Stimulated activated CD8-positive, alpha-beta memory T cell treated with anti-CD3 and anti-CD28 coated beads, Interleukin-12 subunit alpha, Interleukin-12 subunit beta, amount 100 ng/mL, for 1 hour (primary cell): Measurements from ENCODE around the gene EIF2S2.

Experiments
- DNase-seq: peaks from one replicate; pipeline ENCODE4 v3.0.0-alpha.2; 2020; ENCODE audit warnings: low read depth

The EIF2S2 gene

GRCh38 chr20:34120213-34120612 lies 8.2 kb upstream of the EIF2S2 start:
- DNase-seq, result no peak

DNA sequence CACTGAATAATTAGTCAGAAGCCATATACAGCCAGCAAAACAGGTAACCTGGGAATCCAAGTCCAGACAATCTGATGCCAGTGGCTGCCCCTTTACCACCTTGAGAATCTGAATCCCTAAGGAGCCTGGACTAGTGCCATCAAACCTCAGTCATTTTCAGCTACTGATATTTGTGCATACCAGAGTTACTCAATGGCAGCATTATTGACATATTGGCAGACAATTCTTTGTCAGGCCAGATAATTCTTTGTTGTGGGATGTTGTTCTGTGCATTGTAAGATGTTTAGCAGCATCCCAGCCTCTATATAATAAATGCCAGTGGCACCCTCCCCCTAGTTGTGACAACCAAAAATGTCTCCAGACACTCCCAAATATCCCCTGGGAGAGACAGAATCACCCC lies 3.2 kb upstream of the EIF2S2 start:
- DNase-seq, result no peak

DNA sequence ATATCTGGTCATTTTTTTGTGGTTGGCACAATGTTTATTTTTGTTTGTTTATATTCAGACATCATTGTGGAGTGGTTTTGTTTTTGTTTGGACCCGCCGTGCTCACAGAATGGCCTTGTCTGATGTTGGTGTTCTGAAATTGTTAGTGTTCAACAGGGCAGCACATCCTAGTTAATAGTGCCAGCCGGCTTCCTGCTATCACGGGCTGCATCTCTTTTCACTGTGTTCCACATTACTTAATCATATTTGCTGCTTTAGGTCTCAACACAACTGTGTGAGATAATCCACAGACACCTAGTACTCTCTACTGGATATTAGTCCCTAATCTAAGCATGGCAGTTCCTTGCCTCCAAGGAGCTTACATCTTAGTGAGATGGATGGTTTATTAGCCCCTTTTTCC lies 2.8 kb upstream of the EIF2S2 start:
- no peak for DNase-seq

DNA sequence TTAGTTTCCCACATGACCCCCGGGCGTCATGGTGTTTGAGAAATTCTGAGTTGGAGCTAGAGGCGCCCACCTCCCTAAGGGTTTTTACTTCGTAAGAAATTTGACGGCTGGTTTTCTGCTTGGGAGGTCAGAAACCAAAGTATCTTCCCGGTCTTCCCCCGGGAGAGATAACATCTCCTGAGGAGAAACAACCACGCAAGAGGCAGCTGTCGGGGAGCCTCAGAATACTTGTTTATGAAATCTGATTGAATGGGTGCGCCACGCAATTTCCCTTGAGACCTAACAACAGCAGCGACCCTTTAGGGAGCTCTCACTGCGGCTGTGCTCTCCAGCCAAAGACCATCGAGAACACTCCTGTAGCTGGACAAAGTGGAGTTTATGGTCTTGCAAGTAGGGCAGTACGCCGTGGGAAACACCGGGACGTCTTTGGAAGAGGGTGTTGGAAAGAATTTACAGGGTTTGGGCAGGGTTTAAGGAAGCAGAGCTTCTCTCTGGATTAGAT lies 608 bp upstream of the EIF2S2 start:
- DNase-seq, result no peak

DNA sequence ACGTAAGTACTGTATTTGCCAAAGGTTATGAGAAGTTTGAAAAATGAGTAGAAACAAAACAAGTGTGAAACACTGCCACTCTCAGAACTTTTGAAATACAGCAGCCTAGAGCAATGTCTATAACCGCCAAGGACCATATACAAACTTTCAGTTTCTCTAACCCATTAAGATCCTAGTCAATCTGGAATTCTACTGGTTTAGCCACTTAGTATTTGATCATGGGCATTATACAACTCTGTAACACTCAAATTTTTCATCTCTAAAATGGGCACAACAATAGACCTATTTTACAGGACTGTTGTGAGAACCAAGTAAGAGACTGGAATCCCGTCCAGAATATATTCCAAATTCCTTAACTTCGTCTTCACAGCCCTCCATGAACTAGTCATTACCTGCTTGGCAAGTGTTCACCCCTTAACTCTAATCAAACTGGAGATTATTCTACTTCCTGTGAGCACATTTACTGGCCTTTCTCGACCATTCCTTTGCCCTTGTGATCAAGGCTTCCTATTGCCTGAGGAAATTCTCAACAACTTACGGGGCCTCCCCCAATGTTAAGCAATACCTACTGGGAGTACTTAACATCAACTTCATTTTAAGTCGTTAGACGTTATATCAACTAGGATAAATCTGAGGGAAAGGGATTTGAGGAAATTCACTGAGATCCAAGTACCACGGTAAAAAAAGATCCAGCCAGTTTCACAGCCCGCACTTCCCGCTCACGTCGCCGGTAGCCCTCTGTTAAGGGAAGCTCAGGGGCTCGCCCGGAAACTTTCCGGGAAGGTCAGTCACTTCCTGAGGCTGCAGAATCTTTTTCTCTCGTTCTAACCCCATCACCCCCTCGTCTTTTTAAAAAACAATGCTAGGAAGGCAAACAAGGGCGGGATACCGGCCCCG lies 1.1 kb downstream of the EIF2S2 start:
- peak; percentile 2 for DNase-seq

DNA sequence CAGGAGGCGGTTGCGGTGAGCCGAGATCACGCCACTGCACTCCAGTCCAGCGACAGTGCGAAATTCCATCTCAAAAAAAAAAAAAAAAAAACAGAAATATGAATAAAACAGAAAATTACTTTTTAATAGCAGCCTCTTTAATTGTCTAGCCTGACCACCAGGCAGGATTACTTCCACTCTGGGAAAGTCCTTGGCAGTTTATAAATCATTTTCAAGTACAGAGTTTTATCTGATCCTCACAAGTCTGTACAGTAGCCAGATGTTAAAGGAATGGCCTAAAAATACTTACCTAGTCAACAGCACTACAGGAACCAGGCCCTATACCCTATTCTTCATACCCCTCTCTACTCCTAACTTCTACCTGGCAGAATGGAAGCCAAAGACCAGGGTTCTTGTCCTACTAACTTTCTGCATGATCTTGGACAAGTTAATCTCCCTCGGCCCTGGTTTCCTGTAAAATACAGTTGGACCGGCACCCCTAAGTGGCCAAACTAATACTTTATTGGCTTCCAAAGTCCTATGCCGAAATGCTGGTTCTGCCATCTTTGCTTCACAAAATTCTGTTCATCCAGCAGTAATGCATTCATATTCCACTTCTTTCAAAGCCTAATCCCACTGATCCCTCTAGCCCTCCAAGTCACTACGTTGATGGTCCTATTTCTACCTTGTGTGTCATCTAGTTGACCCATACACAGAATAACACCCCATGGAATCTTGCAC lies 1.9 kb downstream of the EIF2S2 start:
- no peak for DNase-seq

GRCh38 chr20:34109442-34109841 lies 2.6 kb downstream of the EIF2S2 start:
- no peak for DNase-seq

DNA sequence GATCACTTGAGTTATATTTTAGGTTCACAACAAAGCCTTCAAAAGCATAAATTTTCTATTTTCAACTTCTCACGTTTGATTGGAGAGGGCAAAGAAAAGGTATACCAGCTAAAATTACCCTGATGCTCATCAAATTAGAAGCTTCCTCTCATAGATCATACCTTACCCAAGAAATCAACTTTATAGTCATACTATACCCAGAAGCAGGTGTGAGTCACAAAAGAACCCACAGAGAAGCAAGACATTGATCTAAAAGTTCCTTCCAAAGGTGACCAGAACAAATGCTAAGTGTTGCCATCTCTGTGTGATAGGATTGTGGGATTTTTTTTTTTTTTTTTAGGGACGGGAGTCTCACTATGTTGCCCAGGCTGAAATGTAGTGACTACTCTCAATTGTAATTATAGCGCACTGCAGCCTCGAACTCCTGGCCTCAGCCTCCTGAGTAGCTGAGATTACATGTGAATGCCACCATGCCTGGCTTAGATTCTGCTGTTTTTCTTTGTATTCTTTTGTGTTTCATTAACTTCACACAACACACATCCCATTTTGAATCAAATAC lies 3.3 kb downstream of the EIF2S2 start:
- DNase-seq, result no peak

- DNase-seq, result no peak
Observed at GRCh38 chr20:34105978-34106675, 5.9 kb downstream of the EIF2S2 start.

- DNase-seq, result no peak
Observed at GRCh38 chr20:34104059-34104458, 8.0 kb downstream of the EIF2S2 start.

GRCh38 chr20:34102342-34102741 lies 9.7 kb downstream of the EIF2S2 start:
- no peak for DNase-seq

DNA sequence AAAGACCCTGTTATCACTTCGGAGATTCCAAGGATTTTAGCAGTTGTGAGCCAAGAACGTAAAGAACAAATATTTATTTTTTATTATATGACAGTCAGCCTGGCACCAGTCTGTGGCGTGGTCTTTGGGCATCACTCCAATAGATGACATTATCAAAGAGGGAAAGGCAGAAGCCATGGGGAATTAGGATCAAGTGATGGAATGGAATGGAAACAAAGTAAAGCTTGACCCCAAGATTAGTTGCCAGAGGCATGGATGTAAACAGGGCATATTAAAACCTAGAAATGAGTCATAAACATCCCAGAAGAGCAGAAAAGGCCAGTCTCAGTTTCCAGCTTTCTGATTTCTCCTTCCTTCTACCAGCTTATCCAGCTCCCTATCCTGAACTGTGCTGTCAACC lies 11.5 kb downstream of the EIF2S2 start:
- DNase-seq, result no peak

GRCh38 chr20:34099675-34100074 lies 12.4 kb downstream of the EIF2S2 start:
- no peak for DNase-seq

- DNase-seq, result no peak
Observed at GRCh38 chr20:34098570-34098969, 13.5 kb downstream of the EIF2S2 start.

GRCh38 chr20:34096699-34097444 lies 15.2 kb downstream of the EIF2S2 start:
- no peak for DNase-seq

GRCh38 chr20:34095825-34096224 lies 16.2 kb downstream of the EIF2S2 start:
- no peak for DNase-seq

GRCh38 chr20:34093895-34094294 lies 18.1 kb downstream of the EIF2S2 start:
- DNase-seq, result no peak

GRCh38 chr20:34091637-34092200 lies 20.3 kb downstream of the EIF2S2 start:
- DNase-seq, result no peak

- no peak for DNase-seq
Observed at GRCh38 chr20:34090645-34091044, 21.4 kb downstream of the EIF2S2 start.

- DNase-seq, result no peak
Observed at GRCh38 chr20:34089655-34090345, 22.2 kb downstream of the EIF2S2 start.

GRCh38 chr20:34089175-34089479 lies 22.9 kb downstream of the EIF2S2 start:
- DNase-seq, result no peak
